HEK293T (cell line): ENCODE measurements around the gene TMTC2.

Experiments
- BHLHE40 ChIP-seq: fragments of 450-650 bp; IDR thresholded peaks from 2 replicates; pipeline ENCODE4 v1.6.1; 2016; ENCODE audit warnings: mild to moderate bottlenecking, moderate library complexity, borderline replicate concordance
- CTBP1 ChIP-seq: fragments of 450-650 bp; IDR thresholded peaks from 2 replicates; pipeline ENCODE4 v1.6.1; 2016; ENCODE audit warnings: borderline replicate concordance
- FOXK2 ChIP-seq: fragments of 450-650 bp; IDR thresholded peaks from 2 replicates; pipeline ENCODE4 v1.6.1; 2016; ENCODE audit warnings: mild to moderate bottlenecking
- L3MBTL2 ChIP-seq: fragments of 450-650 bp; conservative IDR thresholded peaks from 2 replicates; pipeline ENCODE4 v1.6.1; 2016; ENCODE audit warnings: mild to moderate bottlenecking
- SUZ12 ChIP-seq: fragments of 450-650 bp; IDR thresholded peaks from 2 replicates; pipeline ENCODE4 v1.6.1; 2016; ENCODE audit warnings: mild to moderate bottlenecking

DNA sequence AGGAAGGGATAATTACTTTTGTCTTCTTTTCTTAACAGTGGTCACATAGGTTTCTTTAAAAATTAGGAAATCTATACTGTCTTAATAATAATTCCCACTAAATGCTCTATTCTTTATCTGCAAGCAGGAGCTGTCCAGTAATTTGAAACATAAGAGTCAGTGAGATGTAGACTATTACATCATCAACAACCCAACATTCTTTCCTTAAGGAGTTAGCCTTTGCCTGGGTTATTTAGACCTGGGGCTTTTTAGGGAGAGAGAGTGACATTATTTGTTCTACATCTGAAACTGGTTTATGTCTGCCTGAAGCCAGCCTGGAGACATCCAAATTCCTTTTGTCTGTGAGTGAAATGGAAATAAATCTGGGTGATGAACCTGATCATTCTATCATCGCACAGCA lies 294.4 kb downstream of the TMTC2 start:
- TF ChIP-seq BHLHE40, result no peak
- TF ChIP-seq SUZ12, result no peak
- TF ChIP-seq L3MBTL2, result no peak
- TF ChIP-seq FOXK2, result no peak
- TF ChIP-seq CTBP1, result no peak
